Measurements from ENCODE around the gene EDDM3A.

The EDDM3A gene

GRCh38 chr14:20706657-20707355 is 38.9 kb upstream of the EDDM3A start:
- H3K4me2 ChIP-seq (ENCODE audit: low read depth, low read length, poor library complexity, severe bottlenecking): no peak overlapping the region
- no peaks in the 10 kb centered on the region for H3K27me3 ChIP-seq (ENCODE audit: insufficient read depth, low read length, poor library complexity, severe bottlenecking)
- H3K36me3 ChIP-seq (ENCODE audit: insufficient read depth, low read length): no peaks in the 10 kb centered on the region
- H3K4me1 ChIP-seq (ENCODE audit: insufficient read depth, low read length, poor library complexity, severe bottlenecking): no peaks in the 10 kb centered on the region
- peak overlapping the region; percentile 19; the same call in 1 of the 2 replicates for H2AFZ ChIP-seq (ENCODE audit: low read length)
- no peaks in the 10 kb centered on the region for H3F3A ChIP-seq (ENCODE audit: low read depth)
- no peak overlapping the region for H3K9ac ChIP-seq (ENCODE audit: low read depth, low read length, poor library complexity, severe bottlenecking)
- no peaks in the 10 kb centered on the region for H3K9me3 ChIP-seq (ENCODE audit: insufficient read depth, low read depth, low read length)
- H3K79me2 ChIP-seq (ENCODE audit: insufficient read depth, low read length): no peaks in the 10 kb centered on the region
- TF ChIP-seq EZH2phosphoT487 (IDR thresholded peaks at IDR 0.05; ENCODE audit: borderline replicate concordance): no peak
- no peak for TF ChIP-seq CTCF (conservative IDR thresholded peaks at IDR 0.05; ENCODE audit: low read length)
- no peaks in the 10 kb centered on the region for H3K9me2 ChIP-seq (replicated peaks; ENCODE audit: low read depth, low read length)
- no peak overlapping the region for H3K4me3 ChIP-seq (ENCODE audit: low read length, poor library complexity, severe bottlenecking)
- no peaks in the 10 kb centered on the region for H4K20me1 ChIP-seq (ENCODE audit: insufficient read depth, low read length, poor library complexity, severe bottlenecking)

DNA sequence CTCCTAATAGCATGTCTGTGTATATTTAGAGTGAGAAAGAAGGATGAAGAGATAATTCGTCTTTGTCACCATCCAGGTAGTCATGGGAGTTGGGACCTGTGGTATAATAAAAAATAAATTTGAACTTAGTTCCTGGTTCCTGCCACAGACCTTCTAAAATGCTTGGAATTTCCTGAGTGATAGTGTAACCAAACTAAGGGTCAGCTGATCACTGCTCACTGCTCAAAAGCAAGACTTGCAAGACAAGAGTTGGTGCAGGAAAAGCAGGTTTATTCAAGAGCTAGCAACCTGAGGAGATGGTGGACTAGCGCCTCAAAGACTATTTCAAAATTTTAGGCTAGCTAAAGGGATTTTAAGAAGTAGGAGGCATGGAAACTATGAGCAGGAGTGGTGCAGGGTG is 38.1 kb upstream of the EDDM3A start:
- no peak overlapping the region for H3K4me2 ChIP-seq (ENCODE audit: low read depth, low read length, poor library complexity, severe bottlenecking)
- H3K79me2 ChIP-seq (ENCODE audit: insufficient read depth, low read length): no peaks in the 10 kb centered on the region
- no peaks in the 10 kb centered on the region for H3K27me3 ChIP-seq (ENCODE audit: insufficient read depth, low read length, poor library complexity, severe bottlenecking)
- no peaks in the 10 kb centered on the region for H3F3A ChIP-seq (ENCODE audit: low read depth)
- no peaks in the 10 kb centered on the region for H3K4me1 ChIP-seq (ENCODE audit: insufficient read depth, low read length, poor library complexity, severe bottlenecking)
- H3K9me3 ChIP-seq (ENCODE audit: insufficient read depth, low read depth, low read length): no peaks in the 10 kb centered on the region
- no peaks in the 10 kb centered on the region for H3K9me2 ChIP-seq (replicated peaks; ENCODE audit: low read depth, low read length)
- no peak overlapping the region for H3K9ac ChIP-seq (ENCODE audit: low read depth, low read length, poor library complexity, severe bottlenecking)
- no peaks in the 10 kb centered on the region for H4K20me1 ChIP-seq (ENCODE audit: insufficient read depth, low read length, poor library complexity, severe bottlenecking)
- TF ChIP-seq CTCF (conservative IDR thresholded peaks at IDR 0.05; ENCODE audit: low read length): no peak
- TF ChIP-seq EZH2phosphoT487 (IDR thresholded peaks at IDR 0.05; ENCODE audit: borderline replicate concordance): no peak
- H2AFZ ChIP-seq (ENCODE audit: low read length): no peak overlapping the region
- no peak overlapping the region for H3K4me3 ChIP-seq (ENCODE audit: low read length, poor library complexity, severe bottlenecking)
- H3K36me3 ChIP-seq (ENCODE audit: insufficient read depth, low read length): no peaks in the 10 kb centered on the region

DNA sequence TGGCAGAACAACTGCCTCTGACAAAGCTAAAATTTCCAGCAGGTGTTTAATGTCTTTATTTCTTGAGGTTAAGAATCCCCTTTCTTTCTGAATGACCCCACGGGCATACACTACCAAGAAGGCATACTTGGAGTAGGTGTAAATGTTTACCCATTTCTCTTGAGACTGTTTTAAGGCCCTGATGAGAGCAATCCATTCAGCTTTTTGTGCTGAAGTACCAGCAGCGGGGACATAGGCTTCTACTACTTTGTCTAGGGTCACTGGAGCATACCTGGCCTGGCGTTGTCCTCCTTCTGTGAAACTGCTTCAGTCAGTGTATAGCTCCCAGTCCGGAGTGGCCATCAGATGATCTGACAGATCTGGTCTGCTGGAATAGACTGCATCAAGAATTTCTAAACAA is 34.4 kb upstream of the EDDM3A start:
- Histone ChIP-seq H3K4me1 (ENCODE audit: insufficient read depth, low read length, poor library complexity, severe bottlenecking) (no peaks in the 10 kb centered on the region), H3K9ac (ENCODE audit: low read depth, low read length, poor library complexity, severe bottlenecking) (no peak overlapping the region)
- TF ChIP-seq CTCF (conservative IDR thresholded peaks at IDR 0.05; ENCODE audit: low read length): no peak
- TF ChIP-seq EZH2phosphoT487 (IDR thresholded peaks at IDR 0.05; ENCODE audit: borderline replicate concordance): no peak

More for the DNA sequence above, 34.4 kb upstream of the EDDM3A start:
- Histone ChIP-seq H3K4me2 (ENCODE audit: low read depth, low read length, poor library complexity, severe bottlenecking) (no peak overlapping the region), H3K36me3 (ENCODE audit: insufficient read depth, low read length) (no peaks in the 10 kb centered on the region), H2AFZ (ENCODE audit: low read length) (no peak overlapping the region), H3K4me3 (ENCODE audit: low read length, poor library complexity, severe bottlenecking) (no peak overlapping the region), H4K20me1 (ENCODE audit: insufficient read depth, low read length, poor library complexity, severe bottlenecking) (no peaks in the 10 kb centered on the region), H3K27me3 (ENCODE audit: insufficient read depth, low read length, poor library complexity, severe bottlenecking) (no peaks in the 10 kb centered on the region), H3K79me2 (ENCODE audit: insufficient read depth, low read length) (no peaks in the 10 kb centered on the region), H3F3A (ENCODE audit: low read depth) (no peaks in the 10 kb centered on the region), H3K9me2 (replicated peaks; ENCODE audit: low read depth, low read length) (no peaks in the 10 kb centered on the region), H3K9me3 (ENCODE audit: insufficient read depth, low read depth, low read length) (no peaks in the 10 kb centered on the region)

Data from Loucy (cell line).